Measurements from ENCODE around the gene UTP14A. TPM values are rescaled to one million over a fixed set of nuclear protein-coding genes. Genes with fewer than 3 reads are reported as not detected.
"Not testable (repeated sequence)": the region's sequence is repeated elsewhere in the genome, so short reads cannot be mapped to it uniquely, and the experiment has no call there.

UTP14A gene, protein sequence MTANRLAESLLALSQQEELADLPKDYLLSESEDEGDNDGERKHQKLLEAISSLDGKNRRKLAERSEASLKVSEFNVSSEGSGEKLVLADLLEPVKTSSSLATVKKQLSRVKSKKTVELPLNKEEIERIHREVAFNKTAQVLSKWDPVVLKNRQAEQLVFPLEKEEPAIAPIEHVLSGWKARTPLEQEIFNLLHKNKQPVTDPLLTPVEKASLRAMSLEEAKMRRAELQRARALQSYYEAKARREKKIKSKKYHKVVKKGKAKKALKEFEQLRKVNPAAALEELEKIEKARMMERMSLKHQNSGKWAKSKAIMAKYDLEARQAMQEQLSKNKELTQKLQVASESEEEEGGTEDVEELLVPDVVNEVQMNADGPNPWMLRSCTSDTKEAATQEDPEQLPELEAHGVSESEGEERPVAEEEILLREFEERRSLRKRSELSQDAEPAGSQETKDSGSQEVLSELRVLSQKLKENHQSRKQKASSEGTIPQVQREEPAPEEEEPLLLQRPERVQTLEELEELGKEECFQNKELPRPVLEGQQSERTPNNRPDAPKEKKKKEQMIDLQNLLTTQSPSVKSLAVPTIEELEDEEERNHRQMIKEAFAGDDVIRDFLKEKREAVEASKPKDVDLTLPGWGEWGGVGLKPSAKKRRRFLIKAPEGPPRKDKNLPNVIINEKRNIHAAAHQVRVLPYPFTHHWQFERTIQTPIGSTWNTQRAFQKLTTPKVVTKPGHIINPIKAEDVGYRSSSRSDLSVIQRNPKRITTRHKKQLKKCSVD
- 10 to 100 TPM; 11.3 to 12.3 TPM for total RNA-seq
- total RNA-seq: 20.0 to 47.6 reads per million in 2 donors

DNA sequence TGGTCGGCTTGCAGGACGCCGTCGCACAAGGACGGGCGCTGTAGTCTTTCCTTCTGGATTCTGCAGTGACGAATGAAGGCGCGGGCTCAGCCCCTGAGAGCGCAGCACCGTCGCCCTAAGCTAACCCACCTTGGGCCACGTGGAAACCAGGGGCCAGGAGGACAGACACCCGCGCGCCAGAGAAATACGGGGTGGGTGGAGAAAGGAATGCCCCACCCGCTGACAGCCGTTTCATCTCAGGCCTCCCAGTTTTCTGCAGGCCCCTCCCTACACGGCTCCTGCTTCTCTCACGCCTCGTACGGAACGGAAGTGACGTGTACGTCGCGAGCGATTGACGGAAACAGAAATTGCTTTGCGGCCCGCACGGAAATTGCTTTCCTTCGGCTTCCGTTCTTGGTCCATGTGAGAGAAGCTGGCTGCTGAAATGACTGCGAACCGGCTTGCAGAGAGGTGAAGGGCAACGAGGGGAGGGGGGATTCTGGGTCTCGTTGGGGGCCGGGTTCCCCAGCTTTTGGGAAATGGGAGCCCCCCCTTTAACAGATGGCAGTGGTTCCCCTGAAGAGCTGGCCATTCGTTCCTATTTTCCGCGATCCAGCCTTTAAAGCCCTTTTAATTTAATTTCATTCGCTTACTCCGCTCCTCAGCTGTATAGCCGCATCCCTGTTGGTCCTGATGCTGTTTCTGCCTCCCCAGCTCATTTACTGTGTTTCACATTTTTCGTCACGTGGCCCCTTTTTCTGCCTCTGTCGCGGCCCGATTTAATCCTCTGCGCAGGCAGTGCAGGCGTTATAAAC, at the start of gene UTP14A:
Gene UTP14A, plus strand, starts transcription at position 378 of the 794 bp plus-strand sequence. Its CDS starts 47 bp downstream, at position 425.
- Mint-ChIP-seq H3K27me3 (no peaks in the 10 kb centered on the region), H3K4me1 (no peaks in the 10 kb centered on the region), H3K36me3 (ENCODE audit: low read depth) (no peaks in the 10 kb centered on the region), H3K4me3 (peak within 1 kb of the TSS; percentile 89), H3K27ac (peak within 1 kb of the TSS; percentile 77)
- peak; percentile 45 to 73 (median 61) for DNase-seq
- peak; percentile 94 for ATAC-seq
- H3K9me3 ChIP-seq (ENCODE audit: control insufficient read depth, low read length, poor library complexity, severe bottlenecking): no peaks in the 10 kb centered on the region

DNA sequence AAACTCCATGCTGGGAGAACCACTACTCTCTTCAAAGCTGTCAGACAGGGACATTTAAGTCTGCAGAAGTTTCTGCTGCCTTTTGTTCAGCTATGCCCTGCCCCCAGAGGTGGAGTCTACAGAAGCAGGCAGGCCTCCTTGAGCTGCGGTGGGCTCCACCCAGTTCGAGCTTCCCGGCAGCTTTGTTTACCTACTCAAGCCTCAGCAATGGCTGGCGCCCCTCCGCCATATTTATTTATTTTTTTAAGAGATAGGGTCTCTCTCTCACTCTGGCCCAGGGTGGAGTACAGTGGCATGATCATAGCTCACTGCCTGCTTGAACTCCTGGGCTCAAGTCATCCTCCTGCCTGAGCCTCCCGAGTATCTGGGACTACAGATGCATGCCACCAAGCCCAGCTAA, 46.8 kb upstream of the UTP14A start:
- not testable (repeated sequence) for H3K27ac Mint-ChIP-seq; H3K36me3 Mint-ChIP-seq (ENCODE audit: low read depth); ATAC-seq; H3K27me3 Mint-ChIP-seq; H3K9me3 ChIP-seq (ENCODE audit: control insufficient read depth, low read length, poor library complexity, severe bottlenecking); DNase-seq; H3K4me1 Mint-ChIP-seq; H3K4me3 Mint-ChIP-seq

DNA sequence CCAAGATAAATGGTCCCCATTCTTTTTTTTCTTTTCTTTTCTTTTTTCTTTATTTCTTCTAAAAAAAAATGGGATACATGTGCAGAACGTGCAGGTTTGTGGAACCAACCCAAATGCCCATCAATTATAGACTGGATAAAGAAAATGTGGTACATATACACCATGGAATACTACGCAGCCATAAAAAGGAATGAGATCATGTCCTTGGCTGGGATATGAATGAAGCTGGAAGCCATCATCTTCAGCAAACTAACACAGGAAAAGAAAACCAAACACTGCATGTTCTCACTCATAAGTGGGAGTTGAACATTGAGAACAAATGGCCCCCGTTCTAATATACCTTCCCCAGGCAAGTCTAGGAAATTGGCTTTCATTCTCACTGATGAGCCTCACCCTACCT, 39.6 kb upstream of the UTP14A start:
- not testable (repeated sequence) for H3K27me3 Mint-ChIP-seq; H3K27ac Mint-ChIP-seq; H3K4me1 Mint-ChIP-seq; H3K9me3 ChIP-seq (ENCODE audit: control insufficient read depth, low read length, poor library complexity, severe bottlenecking); H3K36me3 Mint-ChIP-seq (ENCODE audit: low read depth); ATAC-seq; H3K4me3 Mint-ChIP-seq; DNase-seq

DNA sequence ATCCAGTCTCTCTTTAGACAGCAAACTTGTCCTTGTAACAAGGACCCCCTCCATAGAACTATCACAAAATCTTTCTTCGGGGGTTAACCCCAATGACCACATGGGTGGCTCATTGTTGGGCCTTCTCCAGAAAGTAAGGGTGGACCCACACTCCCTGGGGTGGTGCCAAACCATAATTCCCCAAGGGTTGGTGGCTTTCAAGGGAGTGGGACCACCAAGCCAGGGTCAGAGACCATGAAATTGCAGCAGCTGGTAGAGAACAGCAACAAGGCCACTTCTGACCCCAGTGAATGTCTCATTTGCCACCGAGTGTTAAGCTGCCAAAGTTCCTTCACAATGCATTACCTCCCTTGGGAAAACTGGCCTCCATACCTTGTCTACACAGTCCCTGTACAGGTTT, 33.4 kb upstream of the UTP14A start:
- H3K4me1 Mint-ChIP-seq: no peaks in the 10 kb centered on the region
- no peaks in the 10 kb centered on the region for H3K9me3 ChIP-seq (ENCODE audit: control insufficient read depth, low read length, poor library complexity, severe bottlenecking)
- H3K36me3 Mint-ChIP-seq (ENCODE audit: low read depth): no peaks in the 10 kb centered on the region
- no peak for DNase-seq
- no peak overlapping the region for H3K27ac Mint-ChIP-seq
- no peaks in the 10 kb centered on the region for H3K27me3 Mint-ChIP-seq
- H3K4me3 Mint-ChIP-seq: no peak overlapping the region
- no peak for ATAC-seq

DNA sequence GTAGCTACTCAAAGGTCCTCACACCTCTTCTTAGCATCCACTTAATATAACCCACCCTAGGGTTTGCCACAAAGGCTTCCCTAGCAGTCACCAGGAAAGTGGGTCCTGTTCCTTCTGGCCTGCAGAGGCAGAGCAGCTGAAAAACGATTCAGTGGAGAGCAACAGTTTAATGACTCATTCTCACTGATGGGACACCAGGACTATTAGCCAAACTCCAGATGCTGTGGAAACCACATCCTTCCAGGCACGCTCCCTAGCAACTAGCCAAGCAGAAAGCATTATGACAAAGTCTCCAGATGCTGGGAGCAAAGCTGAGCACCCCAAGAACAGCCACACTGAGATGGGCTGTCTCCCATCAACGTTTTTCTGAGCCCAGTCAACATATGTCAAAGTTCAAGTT, 30.3 kb upstream of the UTP14A start:
- H3K4me1 Mint-ChIP-seq: no peaks in the 10 kb centered on the region
- no peaks in the 10 kb centered on the region for H3K27me3 Mint-ChIP-seq
- no peaks in the 10 kb centered on the region for H3K9me3 ChIP-seq (ENCODE audit: control insufficient read depth, low read length, poor library complexity, severe bottlenecking)
- H3K27ac Mint-ChIP-seq: no peak overlapping the region
- H3K4me3 Mint-ChIP-seq: no peak overlapping the region
- ATAC-seq: no peak
- no peaks in the 10 kb centered on the region for H3K36me3 Mint-ChIP-seq (ENCODE audit: low read depth)
- DNase-seq: no peak

DNA sequence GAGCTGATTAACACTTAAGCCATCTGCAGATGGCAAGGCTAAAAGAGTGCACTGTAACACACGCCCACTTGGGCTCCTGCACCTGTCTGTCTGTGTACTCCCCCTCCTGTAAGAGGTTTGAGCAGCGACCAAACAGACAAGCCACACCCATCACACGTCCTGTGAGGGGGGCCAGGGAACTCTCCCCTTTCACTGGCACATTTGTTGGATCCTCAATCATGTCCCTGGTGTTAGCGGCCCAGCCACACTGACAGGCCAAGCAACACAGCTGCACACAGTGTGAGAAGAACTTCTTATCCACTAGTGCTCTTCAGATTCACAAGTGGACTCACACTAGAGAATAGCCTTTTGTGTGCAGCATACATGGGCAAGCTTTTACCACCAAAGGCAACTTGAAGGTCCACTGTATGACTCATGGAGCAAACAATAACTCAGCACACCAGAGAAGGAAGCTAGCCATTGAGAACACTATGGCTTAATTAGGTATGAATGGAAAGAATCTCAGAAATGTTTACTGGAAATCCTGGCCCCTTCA, 29.1 kb upstream of the UTP14A start:
- DNase-seq (no peak), ATAC-seq (no peak)
- Mint-ChIP-seq H3K4me3 (no peak overlapping the region), H3K27ac (no peak overlapping the region), H3K27me3 (no peaks in the 10 kb centered on the region), H3K36me3 (ENCODE audit: low read depth) (no peaks in the 10 kb centered on the region), H3K4me1 (no peaks in the 10 kb centered on the region)
- no peaks in the 10 kb centered on the region for H3K9me3 ChIP-seq (ENCODE audit: control insufficient read depth, low read length, poor library complexity, severe bottlenecking)

DNA sequence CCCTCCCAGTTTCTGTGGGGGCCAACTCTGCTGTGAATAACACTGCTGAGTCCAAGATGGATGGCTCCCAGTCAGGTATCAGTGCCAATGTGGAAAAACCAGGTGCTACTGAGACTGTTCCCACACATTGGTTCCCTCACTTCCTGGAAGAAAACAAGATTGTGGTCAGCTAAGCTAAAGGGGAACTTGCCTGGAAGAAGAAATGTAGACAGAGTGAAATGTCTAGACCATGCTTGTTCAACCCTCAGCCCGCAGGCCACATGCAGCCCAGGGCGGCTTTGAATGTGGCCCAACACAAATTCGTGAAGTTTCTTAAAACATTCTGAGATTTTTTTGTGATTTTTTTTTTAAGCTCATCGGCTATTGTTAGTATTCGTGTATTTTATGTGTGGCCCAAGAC, 28.6 kb upstream of the UTP14A start:
- H3K4me1 Mint-ChIP-seq: no peaks in the 10 kb centered on the region
- ATAC-seq (no peak), DNase-seq (no peak)
- no peaks in the 10 kb centered on the region for H3K36me3 Mint-ChIP-seq (ENCODE audit: low read depth)
- no peaks in the 10 kb centered on the region for H3K9me3 ChIP-seq (ENCODE audit: control insufficient read depth, low read length, poor library complexity, severe bottlenecking)
- no peak overlapping the region for H3K4me3 Mint-ChIP-seq
- H3K27me3 Mint-ChIP-seq: no peaks in the 10 kb centered on the region
- no peak overlapping the region for H3K27ac Mint-ChIP-seq

DNA sequence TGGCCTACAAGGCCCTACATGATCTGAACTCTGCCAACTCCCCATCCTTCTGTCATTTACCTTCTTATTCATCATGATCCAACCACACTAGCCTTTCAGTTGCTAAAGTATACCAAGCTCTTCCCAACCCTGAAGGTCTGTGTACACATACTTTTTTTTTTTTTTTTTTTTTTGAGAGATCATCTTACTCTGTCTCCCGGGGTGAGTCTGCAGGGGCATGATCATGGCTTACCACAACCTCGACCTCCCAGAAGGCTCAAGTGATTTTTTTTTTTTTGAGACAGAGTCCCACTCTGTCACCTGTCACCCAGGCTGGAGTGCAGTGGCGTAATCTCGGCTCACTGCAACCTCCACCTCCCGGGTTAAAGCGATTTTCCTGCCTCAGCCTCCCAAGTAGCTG, 5.9 kb upstream of the UTP14A start:
- Mint-ChIP-seq H3K4me3 (no peak overlapping the region), H3K27me3 (no peaks in the 10 kb centered on the region), H3K4me1 (no peaks in the 10 kb centered on the region), H3K36me3 (ENCODE audit: low read depth) (no peaks in the 10 kb centered on the region), H3K27ac (peak overlapping the region; percentile 43)
- ATAC-seq: no peak
- no peaks in the 10 kb centered on the region for H3K9me3 ChIP-seq (ENCODE audit: control insufficient read depth, low read length, poor library complexity, severe bottlenecking)
- no peak for DNase-seq

DNA sequence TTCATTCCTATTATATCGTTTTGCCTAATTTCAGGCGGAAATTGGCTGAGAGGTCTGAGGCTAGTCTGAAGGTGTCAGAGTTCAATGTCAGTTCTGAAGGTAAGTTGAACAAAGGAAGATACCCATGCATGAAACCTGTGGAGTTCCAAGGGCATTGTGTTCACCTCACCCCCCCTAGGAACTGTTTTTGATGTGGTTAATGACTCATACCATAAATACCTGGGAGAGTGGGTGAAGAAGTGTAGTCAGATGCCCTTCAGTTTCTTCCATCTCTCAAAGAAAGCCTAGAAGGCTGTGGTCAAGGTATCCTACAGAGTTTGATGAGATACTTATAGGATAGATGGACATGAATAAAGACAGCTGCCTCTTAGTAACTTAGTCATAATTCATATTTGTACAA, 2.7 kb downstream of the UTP14A start:
- Mint-ChIP-seq H3K27ac (no peak overlapping the region), H3K4me3 (no peak overlapping the region), H3K36me3 (ENCODE audit: low read depth) (no peaks in the 10 kb centered on the region), H3K27me3 (no peaks in the 10 kb centered on the region), H3K4me1 (no peaks in the 10 kb centered on the region)
- ATAC-seq (no peak), DNase-seq (no peak)
- no peaks in the 10 kb centered on the region for H3K9me3 ChIP-seq (ENCODE audit: control insufficient read depth, low read length, poor library complexity, severe bottlenecking)

DNA sequence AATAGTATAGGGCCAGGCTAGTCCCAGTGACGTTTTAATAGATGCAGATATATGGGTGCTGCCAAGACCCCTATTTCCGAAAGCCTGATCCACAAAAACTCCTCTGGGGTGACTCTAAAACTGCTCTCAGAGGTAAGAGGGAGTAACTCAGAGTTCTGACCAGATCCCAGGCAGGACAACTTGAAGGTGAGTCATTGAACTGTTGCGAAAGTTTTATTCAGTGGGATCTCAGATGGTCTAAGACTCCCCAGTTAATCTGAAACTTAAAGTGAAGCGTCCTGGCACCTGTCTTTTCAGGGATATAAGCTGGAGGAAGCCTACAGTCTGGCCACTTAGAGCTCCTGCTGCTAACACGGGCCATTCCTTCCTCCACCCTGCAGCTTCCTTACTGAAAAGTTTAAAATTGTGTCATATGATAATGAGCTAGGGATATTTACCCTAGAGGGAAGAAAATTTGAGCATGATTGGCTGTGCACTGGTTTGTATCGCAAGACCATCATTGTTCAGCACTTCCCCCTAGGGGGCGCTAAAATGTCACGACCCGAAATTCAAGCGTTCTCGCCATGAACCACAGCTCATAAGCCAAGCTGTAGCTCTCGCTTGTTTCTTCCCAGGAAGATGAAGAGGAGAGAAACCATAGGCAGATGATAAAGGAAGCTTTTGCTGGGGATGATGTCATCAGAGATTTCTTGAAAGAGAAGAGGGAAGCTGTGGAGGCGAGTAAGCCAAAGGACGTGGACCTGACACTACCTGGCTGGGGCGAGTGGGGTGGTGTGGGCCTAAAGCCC, 19.5 kb downstream of the UTP14A start:
- H3K9me3 ChIP-seq (ENCODE audit: control insufficient read depth, low read length, poor library complexity, severe bottlenecking): no peaks in the 10 kb centered on the region
- H3K4me3 Mint-ChIP-seq: no peak overlapping the region
- no peak overlapping the region for H3K27ac Mint-ChIP-seq
- DNase-seq (peak; percentile 39 to 56 (median 48)), ATAC-seq (peak; percentile 74)
- H3K36me3 Mint-ChIP-seq (ENCODE audit: low read depth): peaks cover 6% of the 10 kb centered on the region
- peaks cover 4% of the 10 kb centered on the region for H3K4me1 Mint-ChIP-seq
- H3K27me3 Mint-ChIP-seq: no peaks in the 10 kb centered on the region

DNA sequence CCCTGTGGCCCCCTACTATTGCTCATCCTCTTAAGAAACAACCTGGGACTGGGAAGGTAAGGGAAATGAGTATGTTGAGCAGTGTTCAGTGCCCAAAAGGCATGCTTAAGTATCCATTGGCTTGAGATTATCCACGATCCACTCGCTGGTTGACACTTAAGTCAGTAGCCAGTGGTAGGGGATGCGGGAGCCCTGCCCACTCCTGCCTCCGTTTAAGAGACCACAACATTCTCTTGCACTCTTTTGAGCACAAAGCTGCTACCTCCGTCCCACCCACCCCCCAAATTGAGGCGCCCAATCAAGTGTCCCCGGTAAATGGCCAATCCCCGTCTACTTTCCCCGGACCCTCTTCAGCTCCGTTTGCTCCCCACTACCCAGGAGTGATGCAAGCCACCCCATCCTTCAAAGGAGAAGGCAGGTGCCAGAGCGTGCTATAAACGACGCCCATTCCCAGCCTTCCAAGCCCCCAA, 25.0 kb downstream of the UTP14A start:
- DNase-seq (no peak), ATAC-seq (no peak)
- Mint-ChIP-seq H3K4me1 (no peaks in the 10 kb centered on the region), H3K27me3 (no peaks in the 10 kb centered on the region), H3K4me3 (peak overlapping the region; percentile 19), H3K36me3 (ENCODE audit: low read depth) (peaks cover 2% of the 10 kb centered on the region), H3K27ac (peak overlapping the region; percentile 11)
- H3K9me3 ChIP-seq (ENCODE audit: control insufficient read depth, low read length, poor library complexity, severe bottlenecking): no peaks in the 10 kb centered on the region

DNA sequence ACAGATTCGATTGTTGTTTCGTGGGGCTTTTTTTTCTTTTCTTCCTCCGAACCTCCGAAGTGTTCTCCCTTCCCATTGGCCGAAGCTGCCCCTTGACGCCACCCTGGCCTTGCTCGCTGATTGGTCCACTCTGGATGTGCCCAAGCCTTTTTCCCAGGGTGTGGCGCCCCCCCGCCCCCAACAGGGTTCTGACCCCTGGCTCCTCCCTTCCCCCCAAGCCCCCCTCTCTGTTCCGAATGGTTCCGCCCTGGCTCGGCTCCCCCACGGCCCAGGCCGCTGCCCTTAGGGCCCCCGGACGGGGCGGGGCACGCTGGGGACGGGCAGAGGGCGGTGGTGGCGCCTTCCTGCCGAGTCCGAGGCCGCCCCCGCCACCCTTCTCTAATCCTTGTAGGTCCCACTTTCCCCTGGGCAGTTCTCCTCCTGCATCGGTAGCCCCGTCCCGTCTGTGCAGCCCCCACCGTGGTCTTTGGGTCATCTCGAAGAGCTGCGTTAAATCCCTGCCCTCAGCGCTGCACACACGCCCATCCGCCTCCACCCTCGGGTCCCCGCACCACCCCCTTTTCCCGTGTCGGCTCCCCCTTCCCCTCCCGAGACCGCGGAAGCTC, 25.5 kb downstream of the UTP14A start:
- no peaks in the 10 kb centered on the region for H3K4me1 Mint-ChIP-seq
- H3K27me3 Mint-ChIP-seq: no peaks in the 10 kb centered on the region
- H3K9me3 ChIP-seq (ENCODE audit: control insufficient read depth, low read length, poor library complexity, severe bottlenecking): no peaks in the 10 kb centered on the region
- DNase-seq (peak; percentile 19 to 50 (median 45)), ATAC-seq (peak; percentile 64)
- peak overlapping the region; percentile 11 for H3K27ac Mint-ChIP-seq
- peak overlapping the region; percentile 87 for H3K4me3 Mint-ChIP-seq
- peaks cover 2% of the 10 kb centered on the region for H3K36me3 Mint-ChIP-seq (ENCODE audit: low read depth)
